Activated CD8-positive, alpha-beta memory T cell treated with anti-CD3 and anti-CD28 coated beads, Interleukin-2, amount 50 U/mL, for 4 hours (primary cell): ENCODE data around the gene POLD2.
A peak's percentile ranks its signal among the peaks of the same experiment; 100 is the strongest.
"Not testable (repeated sequence)": the region's sequence is repeated elsewhere in the genome, so short reads cannot be mapped to it uniquely, and the experiment has no call there.

ENCODE experiments used
- DNase-seq: peaks from one replicate; pipeline ENCODE4 v3.0.0-alpha.2; 2020

The POLD2 gene

GRCh38 chr7:44134943-44135628 is 11.7 kb upstream of the POLD2 start:
- no peak for DNase-seq

GRCh38 chr7:44133295-44133694 is 9.9 kb upstream of the POLD2 start:
- DNase-seq = no peak

GRCh38 chr7:44132039-44132438 is 8.7 kb upstream of the POLD2 start:
- DNase-seq = no peak

- DNase-seq = no peak
Observed at GRCh38 chr7:44131173-44132029, 8.1 kb upstream of the POLD2 start.

- no peak for DNase-seq
Observed at GRCh38 chr7:44128721-44129582, 5.6 kb upstream of the POLD2 start.

GRCh38 chr7:44127161-44127560 is 3.8 kb upstream of the POLD2 start:
- no peak for DNase-seq

GRCh38 chr7:44126574-44126973 is 3.2 kb upstream of the POLD2 start:
- not testable (repeated sequence) for DNase-seq

- no peak for DNase-seq
Observed at GRCh38 chr7:44124822-44125202, 1.5 kb upstream of the POLD2 start.

GRCh38 chr7:44122529-44122928 is 819 bp downstream of the POLD2 start:
- DNase-seq = no peak

GRCh38 chr7:44121761-44122420 is 1.5 kb downstream of the POLD2 start:
- DNase-seq = no peak

GRCh38 chr7:44120395-44120794 is 3.0 kb downstream of the POLD2 start:
- DNase-seq = no peak

- no peak for DNase-seq
Observed at GRCh38 chr7:44119829-44120380, 3.4 kb downstream of the POLD2 start.

- DNase-seq = peak; percentile 12
Observed at GRCh38 chr7:44117801-44118429, 5.4 kb downstream of the POLD2 start.

GRCh38 chr7:44116789-44117666 is 6.3 kb downstream of the POLD2 start:
- peak; percentile 12 for DNase-seq

- peak; percentile 14 for DNase-seq
Observed at GRCh38 chr7:44116087-44116788, 7.1 kb downstream of the POLD2 start.

- DNase-seq = no peak
Observed at GRCh38 chr7:44114586-44115310, 8.6 kb downstream of the POLD2 start.

- DNase-seq = peak; percentile 15
Observed at GRCh38 chr7:44113764-44114354, 9.5 kb downstream of the POLD2 start.

- no peak for DNase-seq
Observed at GRCh38 chr7:44112997-44113763, 10.2 kb downstream of the POLD2 start.
